Activated CD8-positive, alpha-beta memory T cell treated with anti-CD3 and anti-CD28 coated beads, Interleukin-2, amount 50 U/mL, for 24 hours (primary cell): ENCODE data around the gene PSORS1C1.

ENCODE experiments used
- DNase-seq: peaks from one replicate; pipeline ENCODE4 v3.0.0-alpha.2; 2020; ENCODE audit errors: extremely low read depth

PSORS1C1 gene

GRCh38 chr6:31096215-31096614 is 18.4 kb upstream of the PSORS1C1 start:
- no peak for DNase-seq

GRCh38 chr6:31096656-31097055 is 17.9 kb upstream of the PSORS1C1 start:
- DNase-seq: no peak

GRCh38 chr6:31098449-31098938 is 16.1 kb upstream of the PSORS1C1 start:
- DNase-seq: no peak

GRCh38 chr6:31103136-31103535 is 11.5 kb upstream of the PSORS1C1 start:
- DNase-seq: no peak

GRCh38 chr6:31107052-31107451 is 7.5 kb upstream of the PSORS1C1 start:
- no peak for DNase-seq

GRCh38 chr6:31110825-31111582 is 3.6 kb upstream of the PSORS1C1 start:
- DNase-seq: no peak

GRCh38 chr6:31111712-31112111 is 2.9 kb upstream of the PSORS1C1 start:
- DNase-seq: no peak

- DNase-seq: no peak
These were observed 2.1 kb upstream of the PSORS1C1 start, which contains the start of gene C6orf15 for GRCh38 chr6:31112478-31112877. Gene C6orf15, minus strand, starts transcription at chr6:31112575. Its CDS starts 20 bp downstream, at chr6:31112555.

GRCh38 chr6:31113861-31114540 is 599 bp upstream of the PSORS1C1 start:
- no peak for DNase-seq

- no peak for DNase-seq
These were observed 610 bp downstream of the PSORS1C1 start for GRCh38 chr6:31114970-31115849.

GRCh38 chr6:31115941-31116560 is 1.5 kb downstream of the PSORS1C1 start:
- no peak for DNase-seq

- DNase-seq: no peak
These were observed 2.2 kb downstream of the PSORS1C1 start for GRCh38 chr6:31116661-31117385.

- no peak for DNase-seq
These were observed 3.6 kb downstream of the PSORS1C1 start for GRCh38 chr6:31118178-31118577.

GRCh38 chr6:31120151-31120915 is 5.7 kb downstream of the PSORS1C1 start, which contains the start of gene CDSN:
Gene CDSN, minus strand, starts transcription at chr6:31120446. Its CDS starts 27 bp downstream, at chr6:31120419.
- DNase-seq: no peak

- no peak for DNase-seq
These were observed 6.7 kb downstream of the PSORS1C1 start for GRCh38 chr6:31121131-31121790.

GRCh38 chr6:31122791-31123706 is 8.4 kb downstream of the PSORS1C1 start:
- no peak for DNase-seq

- DNase-seq: no peak
These were observed 10.6 kb downstream of the PSORS1C1 start for GRCh38 chr6:31125162-31125561.

- no peak for DNase-seq
These were observed 11.2 kb downstream of the PSORS1C1 start for GRCh38 chr6:31125586-31126363.
